HG03025 (cell line): ENCODE measurements around the gene ATP13A3.

ENCODE experiments used
- ATAC-seq: cut with Tn5 transposase; IDR thresholded peaks from one replicate; pipeline ENCODE4 v1.9.1; 2021; ENCODE audit warnings: mild to moderate bottlenecking, moderate library complexity; ENCODE audit not compliant: unreplicated experiment, low FRiP score

The ATP13A3 gene

GRCh38 chr3:194481525-194482195, 5.1 kb downstream of the ATP13A3 start:
- no peak for ATAC-seq

- ATAC-seq = no peak
These were observed 5.7 kb downstream of the ATP13A3 start for GRCh38 chr3:194481103-194481502.

GRCh38 chr3:194476784-194477183, 10.0 kb downstream of the ATP13A3 start:
- ATAC-seq = no peak

- no peak for ATAC-seq
These were observed 10.8 kb downstream of the ATP13A3 start for GRCh38 chr3:194475978-194476377.

GRCh38 chr3:194475138-194475932, 11.5 kb downstream of the ATP13A3 start:
- no peak for ATAC-seq

GRCh38 chr3:194474675-194475074, 12.1 kb downstream of the ATP13A3 start:
- ATAC-seq = no peak

- ATAC-seq = peak; percentile 57
These were observed 14.4 kb downstream of the ATP13A3 start for GRCh38 chr3:194472290-194472920.

GRCh38 chr3:194471863-194472262, 14.9 kb downstream of the ATP13A3 start:
- no peak for ATAC-seq

GRCh38 chr3:194470615-194471014, 16.2 kb downstream of the ATP13A3 start:
- ATAC-seq = no peak

- ATAC-seq = no peak
These were observed 16.8 kb downstream of the ATP13A3 start for GRCh38 chr3:194469977-194470376.

- ATAC-seq = no peak
These were observed 18.7 kb downstream of the ATP13A3 start for GRCh38 chr3:194468086-194468485.

- no peak for ATAC-seq
These were observed 19.9 kb downstream of the ATP13A3 start for GRCh38 chr3:194466761-194467356.

- no peak for ATAC-seq
These were observed 20.8 kb downstream of the ATP13A3 start for GRCh38 chr3:194465920-194466570.

GRCh38 chr3:194465246-194465645, 21.6 kb downstream of the ATP13A3 start:
- no peak for ATAC-seq

GRCh38 chr3:194464692-194465091, 22.1 kb downstream of the ATP13A3 start:
- no peak for ATAC-seq

GRCh38 chr3:194462936-194463335, 23.9 kb downstream of the ATP13A3 start:
- no peak for ATAC-seq

- no peak for ATAC-seq
These were observed 26.2 kb downstream of the ATP13A3 start for GRCh38 chr3:194460566-194460965.

GRCh38 chr3:194458131-194458530, 28.7 kb downstream of the ATP13A3 start:
- ATAC-seq = no peak

- ATAC-seq = no peak
These were observed 31.3 kb downstream of the ATP13A3 start for GRCh38 chr3:194455481-194455880.

GRCh38 chr3:194450341-194450740, 36.5 kb downstream of the ATP13A3 start:
- ATAC-seq = no peak

- ATAC-seq = no peak
These were observed 36.9 kb downstream of the ATP13A3 start for GRCh38 chr3:194449913-194450312.
